ENCODE measurements around the gene EIF2A. TPM values are rescaled to one million over a fixed set of nuclear protein-coding genes. Genes with fewer than 3 reads are reported as not detected.

EIF2A gene
- 67.7 to 100 TPM (median 73.9 TPM) in 5 replicates for total RNA-seq (2022; extraction: Qiagen RNA extraction; ENCODE audit: low read depth)

DNA sequence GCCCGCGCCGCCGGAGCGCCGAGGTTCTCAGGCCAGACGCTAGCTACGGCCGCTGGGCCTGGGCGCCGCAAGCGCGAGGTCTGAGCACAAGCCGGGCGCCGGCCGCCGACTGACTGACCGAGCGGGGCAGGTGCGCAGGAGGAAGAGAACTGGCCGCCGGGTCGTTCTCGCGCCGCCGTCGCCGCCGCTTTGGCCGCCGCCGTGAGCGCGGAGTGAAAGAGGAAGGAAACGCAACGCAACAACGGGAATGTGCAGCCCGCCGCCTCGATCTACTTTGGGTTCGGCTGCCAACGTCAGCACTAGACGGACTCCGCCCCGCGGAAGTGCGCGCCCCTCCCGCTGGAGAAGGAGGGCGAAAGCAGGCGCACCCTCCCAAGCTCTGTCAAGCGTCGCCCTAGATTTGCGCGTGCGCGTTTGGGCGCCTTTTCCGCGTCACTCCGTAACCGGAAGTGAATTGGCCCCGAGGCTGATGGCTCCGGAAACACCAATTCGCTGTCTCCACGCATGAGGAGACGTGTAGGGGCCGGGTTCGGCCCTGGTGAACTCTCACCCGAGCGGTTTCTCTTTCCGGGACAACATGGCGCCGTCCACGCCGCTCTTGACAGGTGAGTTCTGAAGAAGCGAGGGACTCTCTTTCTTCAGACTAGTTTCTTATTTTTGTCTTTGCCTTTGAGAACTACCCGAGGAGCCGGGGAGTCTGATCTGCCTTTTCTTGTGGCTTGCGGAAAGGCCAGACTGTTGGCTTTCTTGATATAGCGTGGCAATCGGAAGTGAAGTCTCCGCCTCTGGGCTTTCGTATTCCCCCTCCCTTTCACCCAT lies at the start of gene EIF2A, which contains the start of gene SERP1:
Gene EIF2A (plus strand): TSS at position 562 of the 819 bp plus-strand sequence. CDS start 16 bp downstream, at position 578.
Gene SERP1 (minus strand): TSS at position 271 of the 819 bp plus-strand sequence. CDS start 361 bp downstream, outside the sequence.

DNA sequence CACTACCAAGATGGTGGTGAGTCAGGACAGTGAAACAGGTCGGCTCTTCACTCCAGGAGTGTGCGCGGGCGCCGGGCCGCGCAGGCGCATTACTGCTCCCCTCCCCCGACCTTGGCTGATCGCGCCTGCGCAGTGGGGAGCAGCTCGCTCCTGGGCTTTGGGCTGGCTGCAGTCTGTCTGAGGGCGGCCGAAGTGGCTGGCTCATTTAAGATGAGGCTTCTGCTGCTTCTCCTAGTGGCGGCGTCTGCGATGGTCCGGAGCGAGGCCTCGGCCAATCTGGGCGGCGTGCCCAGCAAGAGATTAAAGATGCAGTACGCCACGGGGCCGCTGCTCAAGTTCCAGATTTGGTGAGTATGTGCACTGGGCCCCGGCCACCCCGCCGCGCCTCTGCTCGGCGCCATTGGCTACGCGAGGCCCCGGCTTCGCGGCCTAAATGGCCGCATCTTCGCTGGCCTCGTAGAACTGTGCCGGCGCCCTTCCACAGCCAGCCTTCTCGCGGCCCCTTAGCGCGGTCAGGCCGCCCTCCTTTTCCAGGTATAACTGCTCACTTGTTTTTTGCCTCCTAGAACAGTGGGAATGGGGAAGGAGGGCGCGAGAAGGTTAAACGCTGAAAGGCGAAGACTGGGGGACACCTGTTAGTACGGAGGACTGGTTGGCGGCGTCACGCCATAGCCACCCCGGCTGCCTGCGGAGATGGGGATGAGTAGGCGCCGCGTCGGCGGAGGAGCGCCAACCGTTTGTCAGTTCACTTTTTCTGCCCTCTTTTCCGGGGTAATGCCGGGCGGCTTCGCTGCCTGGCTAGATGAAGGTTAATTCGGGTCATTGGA lies 56.8 kb downstream of the EIF2A start, which contains the start of gene SELENOT:
Gene SELENOT (plus strand): TSS at position 169 of the 827 bp plus-strand sequence. CDS start 42 bp downstream, at position 211.

Other genes with a start within 250 kb of the EIF2A start
- gene TSC22D2, start 138.5 kb upstream of the EIF2A start, total RNA-seq (2022; extraction: Qiagen RNA extraction; ENCODE audit: low read depth) = 9.1 to 11.6 TPM (median 10.5 TPM) in 5 replicates
- 53.5 to 116 TPM (median 98.7 TPM) in 5 replicates for gene SERP1, start 291 bp upstream of the EIF2A start, total RNA-seq (2022; extraction: Qiagen RNA extraction; ENCODE audit: low read depth)
- 84.6 to 117 TPM (median 112 TPM) in 5 replicates for gene SELENOT, start 56.5 kb downstream of the EIF2A start, total RNA-seq (2022; extraction: Qiagen RNA extraction; ENCODE audit: low read depth)
- 0.05 TPM in 1 of 5 replicates, not detected in the others for gene ERICH6, start 157.1 kb downstream of the EIF2A start, total RNA-seq (2022; extraction: Qiagen RNA extraction; ENCODE audit: low read depth)
- gene SIAH2, start 216.4 kb downstream of the EIF2A start, total RNA-seq (2022; extraction: Qiagen RNA extraction; ENCODE audit: low read depth) = 13.2 to 19.7 TPM (median 18.9 TPM) in 5 replicates

All from A549 treated with CpdA at 1 μM for 4 hours (cell line).